IMR-90 (cell line): ENCODE measurements around the gene PLA2G2C.

Source experiments
- CHD1 ChIP-seq: IDR thresholded peaks from 2 replicates; pipeline ENCODE4 v1.6.1; 2012; ENCODE audit warnings: low read depth, low read length, improper control_type of control experiment
- CTCF ChIP-seq: conservative IDR thresholded peaks from 2 replicates; pipeline ENCODE4 v1.5.1; 2012; ENCODE audit warnings: mild to moderate bottlenecking, low read depth, low read length, improper control_type of control experiment
- POLR2A ChIP-seq: IDR thresholded peaks from 2 replicates; pipeline ENCODE4 v1.6.1; 2012; ENCODE audit warnings: mild to moderate bottlenecking, low read depth, low read length
- RFX5 ChIP-seq: IDR thresholded peaks from 2 replicates; pipeline ENCODE4 v1.8.0; 2012; ENCODE audit warnings: low read depth, mild to moderate bottlenecking, low read length, moderate library complexity

- TF ChIP-seq CTCF (no peak), POLR2A (no peak), CHD1 (no peak), RFX5 (no peak)
Measured at GRCh38 chr1:20125100-20125499, 61.2 kb downstream of the PLA2G2C start.
